HL-60 (cell line): ENCODE measurements around the gene GCNT4.

ENCODE experiments used
- DNase-seq, 2 experiments: peaks; one replicate each; pipeline ENCODE4 v3.0.0-alpha.2; 2010 to 2020; ENCODE audit warnings: low read depth in 1 of 2, low spot score in 1 of 2
- H3K27ac ChIP-seq: fragments of 250-450 bp; sonication (Bioruptor Pico); replicated peaks from 2 replicates; pipeline ENCODE4 v1.5.1; 2020; ENCODE audit warnings: mild to moderate bottlenecking, moderate library complexity
- H3K27me3 ChIP-seq: fragments of 250-450 bp; sonication (Bioruptor Pico); 2 replicates; pipeline ENCODE4 v1.5.1; 2021; ENCODE audit warnings: mild to moderate bottlenecking, moderate library complexity; ENCODE audit not compliant: insufficient read depth, poor library complexity, severe bottlenecking
- H3K4me3 ChIP-seq: replicated peaks from 2 replicates; pipeline ENCODE4 v1.5.1; 2011; ENCODE audit warnings: mild to moderate bottlenecking, control low read depth, low read length; ENCODE audit not compliant: insufficient read depth
- CTCF ChIP-seq: IDR thresholded peaks from one replicate; pipeline ENCODE4 v1.5.1; 2011; ENCODE audit warnings: low read length, control low read depth, inconsistent platforms; ENCODE audit not compliant: insufficient read depth
- GABPA ChIP-seq: IDR thresholded peaks from 2 replicates; pipeline ENCODE4 v1.6.1; 2012; ENCODE audit warnings: low read depth
- POLR2AphosphoS5 ChIP-seq: IDR thresholded peaks from 2 replicates; pipeline ENCODE4 v1.6.1; 2012; ENCODE audit warnings: low read depth
- REST ChIP-seq: IDR thresholded peaks from 2 replicates; pipeline ENCODE4 v1.6.1; 2012; ENCODE audit warnings: low read depth; ENCODE audit not compliant: insufficient replicate concordance
- SPI1 ChIP-seq: IDR thresholded peaks from 2 replicates; pipeline ENCODE4 v1.6.1; 2012; ENCODE audit warnings: low read depth, mild to moderate bottlenecking, borderline replicate concordance

The GCNT4 gene

DNA sequence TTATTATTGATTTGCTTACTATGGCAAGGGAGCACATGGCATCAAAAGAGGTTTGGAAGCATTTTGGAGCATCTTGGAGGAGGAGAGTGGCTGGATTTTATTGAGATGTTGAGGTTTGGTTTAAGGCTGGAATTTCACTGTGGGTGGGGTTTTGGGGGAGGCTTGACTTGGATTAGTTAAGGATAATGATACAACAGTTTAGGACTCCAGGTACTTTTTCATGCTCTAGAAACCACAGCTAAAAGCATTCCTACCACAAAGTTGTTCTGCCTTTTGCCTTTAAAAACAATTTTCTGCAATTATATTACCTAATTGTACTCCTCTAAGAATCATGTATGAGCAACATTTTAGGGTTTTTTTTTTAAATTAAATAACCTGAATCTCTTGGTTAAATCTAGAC, 5.0 kb downstream of the GCNT4 start:
- H3K27ac ChIP-seq: no peak overlapping the region
- peaks cover 4% of the 10 kb centered on the region for H3K27me3 ChIP-seq
- no peak for DNase-seq
- TF ChIP-seq POLR2AphosphoS5 (no peak), CTCF (no peak), SPI1 (no peak), GABPA (no peak), REST (no peak)
- no peak overlapping the region for H3K4me3 ChIP-seq

GRCh38 chr5:75046366-75047142, 5.8 kb downstream of the GCNT4 start:
- Histone ChIP-seq H3K4me3 (no peak overlapping the region), H3K27ac (no peak overlapping the region), H3K27me3 (peaks cover 2% of the 10 kb centered on the region)
- DNase-seq: no peak
- TF ChIP-seq CTCF: no peak
- no peak for TF ChIP-seq REST
- no peak for TF ChIP-seq POLR2AphosphoS5
- TF ChIP-seq GABPA: no peak
- TF ChIP-seq SPI1: no peak

DNA sequence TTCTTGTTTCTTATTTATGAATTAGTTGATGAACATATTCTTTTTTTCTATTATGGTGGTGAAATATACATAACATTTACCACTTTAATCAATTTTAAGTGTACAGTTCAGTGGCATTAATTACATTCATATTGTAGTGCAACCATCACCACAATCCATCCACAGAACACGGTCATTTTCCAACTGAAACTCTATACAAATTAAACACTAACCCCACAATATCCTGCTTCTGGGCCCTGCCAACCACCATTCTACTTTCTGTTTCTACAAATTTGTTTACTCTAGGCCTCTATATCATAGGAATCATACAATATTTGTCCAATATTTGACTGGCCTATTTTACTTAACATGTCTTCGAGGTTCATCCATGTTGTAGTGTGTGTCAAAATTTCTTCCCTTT, 7.3 kb downstream of the GCNT4 start:
- no peak overlapping the region for H3K4me3 ChIP-seq
- no peak overlapping the region for H3K27ac ChIP-seq
- TF ChIP-seq POLR2AphosphoS5 (no peak), CTCF (no peak), REST (no peak)
- no peak for DNase-seq
- no peaks in the 10 kb centered on the region for H3K27me3 ChIP-seq
